ENCODE measurements around the gene NFYB. TPM values are rescaled to one million over a fixed set of nuclear protein-coding genes. Genes with fewer than 3 reads are reported as not detected.

The NFYB gene
- total and polyA plus RNA-seq, 2 experiments from 2014 or later: 20.4 to 27.5 TPM

- H3K27ac ChIP-seq: no peak overlapping the region
- H3K79me2 ChIP-seq: no peaks in the 10 kb centered on the region
- H3K27me3 ChIP-seq: no peaks in the 10 kb centered on the region
- no peaks in the 10 kb centered on the region for H3K9me3 ChIP-seq (ENCODE audit: low read depth)
- H3K36me3 ChIP-seq (replicated peaks; ENCODE audit: insufficient read depth, low read depth): no peaks in the 10 kb centered on the region
- no peak overlapping the region for H3K4me2 ChIP-seq
- DNase-seq (ENCODE audit: low spot score): no peak
- H3K9me2 ChIP-seq (replicated peaks; ENCODE audit: insufficient read depth): no peaks in the 10 kb centered on the region
- TF ChIP-seq EZH2 (IDR thresholded peaks at IDR 0.05; ENCODE audit: borderline replicate concordance): no peak
- TF ChIP-seq, protein P1, sequence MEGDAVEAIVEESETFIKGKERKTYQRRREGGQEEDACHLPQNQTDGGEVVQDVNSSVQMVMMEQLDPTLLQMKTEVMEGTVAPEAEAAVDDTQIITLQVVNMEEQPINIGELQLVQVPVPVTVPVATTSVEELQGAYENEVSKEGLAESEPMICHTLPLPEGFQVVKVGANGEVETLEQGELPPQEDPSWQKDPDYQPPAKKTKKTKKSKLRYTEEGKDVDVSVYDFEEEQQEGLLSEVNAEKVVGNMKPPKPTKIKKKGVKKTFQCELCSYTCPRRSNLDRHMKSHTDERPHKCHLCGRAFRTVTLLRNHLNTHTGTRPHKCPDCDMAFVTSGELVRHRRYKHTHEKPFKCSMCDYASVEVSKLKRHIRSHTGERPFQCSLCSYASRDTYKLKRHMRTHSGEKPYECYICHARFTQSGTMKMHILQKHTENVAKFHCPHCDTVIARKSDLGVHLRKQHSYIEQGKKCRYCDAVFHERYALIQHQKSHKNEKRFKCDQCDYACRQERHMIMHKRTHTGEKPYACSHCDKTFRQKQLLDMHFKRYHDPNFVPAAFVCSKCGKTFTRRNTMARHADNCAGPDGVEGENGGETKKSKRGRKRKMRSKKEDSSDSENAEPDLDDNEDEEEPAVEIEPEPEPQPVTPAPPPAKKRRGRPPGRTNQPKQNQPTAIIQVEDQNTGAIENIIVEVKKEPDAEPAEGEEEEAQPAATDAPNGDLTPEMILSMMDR (IDR thresholded peaks at IDR 0.05; ENCODE audit: poor library complexity): no peak
- no peaks in the 10 kb centered on the region for H4K20me1 ChIP-seq (ENCODE audit: insufficient read depth, poor library complexity, severe bottlenecking)
- no peak overlapping the region for H3K4me3 ChIP-seq
- 89% methylated on average over 8 of the region's 8 CpGs for WGBS (ENCODE audit: low lambda C conversion rate, missing lambda C conversion rate)
- H2AFZ ChIP-seq: no peak overlapping the region
- no peaks in the 10 kb centered on the region for H3K4me1 ChIP-seq (ENCODE audit: insufficient read depth)
These were observed 17.9 kb upstream of the NFYB start for GRCh38 chr12:104155711-104156555.

- 53% methylated on average over 2 of the region's 2 CpGs for WGBS (ENCODE audit: low lambda C conversion rate, missing lambda C conversion rate)
- DNase-seq (ENCODE audit: low spot score): no peak
- H3K79me2 ChIP-seq: no peaks in the 10 kb centered on the region
- no peaks in the 10 kb centered on the region for H3K4me1 ChIP-seq (ENCODE audit: insufficient read depth)
- H3K4me3 ChIP-seq: no peak overlapping the region
- H4K20me1 ChIP-seq (ENCODE audit: insufficient read depth, poor library complexity, severe bottlenecking): no peaks in the 10 kb centered on the region
- TF ChIP-seq EZH2phosphoT487 (IDR thresholded peaks at IDR 0.05; ENCODE audit: low read depth, severe bottlenecking, unreplicated experiment) (no peak), EZH2 (IDR thresholded peaks at IDR 0.05; ENCODE audit: borderline replicate concordance) (no peak)
- TF ChIP-seq, protein P1 (IDR thresholded peaks at IDR 0.05; ENCODE audit: poor library complexity): no peak
- H2AFZ ChIP-seq: no peak overlapping the region
- H3K4me2 ChIP-seq: no peak overlapping the region
- no peaks in the 10 kb centered on the region for H3K36me3 ChIP-seq (replicated peaks; ENCODE audit: insufficient read depth, low read depth)
- no peak overlapping the region for H3K27ac ChIP-seq
- no peaks in the 10 kb centered on the region for H3K9me2 ChIP-seq (replicated peaks; ENCODE audit: insufficient read depth)
- no peaks in the 10 kb centered on the region for H3K27me3 ChIP-seq
- no peaks in the 10 kb centered on the region for H3K9me3 ChIP-seq (ENCODE audit: low read depth)
These were observed 16.8 kb upstream of the NFYB start for GRCh38 chr12:104154806-104155205.

- Histone ChIP-seq H3K27me3 (no peaks in the 10 kb centered on the region), H3K9me3 (ENCODE audit: low read depth) (no peaks in the 10 kb centered on the region), H3K79me2 (no peaks in the 10 kb centered on the region), H3K4me3 (no peak overlapping the region), H4K20me1 (ENCODE audit: insufficient read depth, poor library complexity, severe bottlenecking) (no peaks in the 10 kb centered on the region), H3K36me3 (replicated peaks; ENCODE audit: insufficient read depth, low read depth) (no peaks in the 10 kb centered on the region), H2AFZ (no peak overlapping the region), H3K4me2 (no peak overlapping the region), H3K4me1 (ENCODE audit: insufficient read depth) (no peaks in the 10 kb centered on the region), H3K9me2 (replicated peaks; ENCODE audit: insufficient read depth) (no peaks in the 10 kb centered on the region), H3K27ac (no peak overlapping the region)
- WGBS (ENCODE audit: low lambda C conversion rate, missing lambda C conversion rate): 85% methylated on average over 4 of the region's 4 CpGs
- no peak for DNase-seq (ENCODE audit: low spot score)
- TF ChIP-seq EZH2 (IDR thresholded peaks at IDR 0.05; ENCODE audit: borderline replicate concordance) (no peak), EZH2phosphoT487 (IDR thresholded peaks at IDR 0.05; ENCODE audit: low read depth, severe bottlenecking, unreplicated experiment) (no peak)
- TF ChIP-seq, protein P1 (IDR thresholded peaks at IDR 0.05; ENCODE audit: poor library complexity): no peak
These were observed 16.3 kb upstream of the NFYB start for GRCh38 chr12:104154286-104154685.
